Measurements from ENCODE around the gene DHX35.

GRCh38 chr20:39049684-39050554 is 87.8 kb downstream of the DHX35 start:
- TF ChIP-seq, protein P1, sequence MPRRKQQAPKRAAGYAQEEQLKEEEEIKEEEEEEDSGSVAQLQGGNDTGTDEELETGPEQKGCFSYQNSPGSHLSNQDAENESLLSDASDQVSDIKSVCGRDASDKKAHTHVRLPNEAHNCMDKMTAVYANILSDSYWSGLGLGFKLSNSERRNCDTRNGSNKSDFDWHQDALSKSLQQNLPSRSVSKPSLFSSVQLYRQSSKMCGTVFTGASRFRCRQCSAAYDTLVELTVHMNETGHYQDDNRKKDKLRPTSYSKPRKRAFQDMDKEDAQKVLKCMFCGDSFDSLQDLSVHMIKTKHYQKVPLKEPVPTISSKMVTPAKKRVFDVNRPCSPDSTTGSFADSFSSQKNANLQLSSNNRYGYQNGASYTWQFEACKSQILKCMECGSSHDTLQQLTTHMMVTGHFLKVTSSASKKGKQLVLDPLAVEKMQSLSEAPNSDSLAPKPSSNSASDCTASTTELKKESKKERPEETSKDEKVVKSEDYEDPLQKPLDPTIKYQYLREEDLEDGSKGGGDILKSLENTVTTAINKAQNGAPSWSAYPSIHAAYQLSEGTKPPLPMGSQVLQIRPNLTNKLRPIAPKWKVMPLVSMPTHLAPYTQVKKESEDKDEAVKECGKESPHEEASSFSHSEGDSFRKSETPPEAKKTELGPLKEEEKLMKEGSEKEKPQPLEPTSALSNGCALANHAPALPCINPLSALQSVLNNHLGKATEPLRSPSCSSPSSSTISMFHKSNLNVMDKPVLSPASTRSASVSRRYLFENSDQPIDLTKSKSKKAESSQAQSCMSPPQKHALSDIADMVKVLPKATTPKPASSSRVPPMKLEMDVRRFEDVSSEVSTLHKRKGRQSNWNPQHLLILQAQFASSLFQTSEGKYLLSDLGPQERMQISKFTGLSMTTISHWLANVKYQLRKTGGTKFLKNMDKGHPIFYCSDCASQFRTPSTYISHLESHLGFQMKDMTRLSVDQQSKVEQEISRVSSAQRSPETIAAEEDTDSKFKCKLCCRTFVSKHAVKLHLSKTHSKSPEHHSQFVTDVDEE (CRISPR knock-in tag; IDR thresholded peaks at IDR 0.05), result no peak
- TF ChIP-seq, protein P2, sequence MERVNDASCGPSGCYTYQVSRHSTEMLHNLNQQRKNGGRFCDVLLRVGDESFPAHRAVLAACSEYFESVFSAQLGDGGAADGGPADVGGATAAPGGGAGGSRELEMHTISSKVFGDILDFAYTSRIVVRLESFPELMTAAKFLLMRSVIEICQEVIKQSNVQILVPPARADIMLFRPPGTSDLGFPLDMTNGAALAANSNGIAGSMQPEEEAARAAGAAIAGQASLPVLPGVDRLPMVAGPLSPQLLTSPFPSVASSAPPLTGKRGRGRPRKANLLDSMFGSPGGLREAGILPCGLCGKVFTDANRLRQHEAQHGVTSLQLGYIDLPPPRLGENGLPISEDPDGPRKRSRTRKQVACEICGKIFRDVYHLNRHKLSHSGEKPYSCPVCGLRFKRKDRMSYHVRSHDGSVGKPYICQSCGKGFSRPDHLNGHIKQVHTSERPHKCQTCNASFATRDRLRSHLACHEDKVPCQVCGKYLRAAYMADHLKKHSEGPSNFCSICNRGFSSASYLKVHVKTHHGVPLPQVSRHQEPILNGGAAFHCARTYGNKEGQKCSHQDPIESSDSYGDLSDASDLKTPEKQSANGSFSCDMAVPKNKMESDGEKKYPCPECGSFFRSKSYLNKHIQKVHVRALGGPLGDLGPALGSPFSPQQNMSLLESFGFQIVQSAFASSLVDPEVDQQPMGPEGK (CRISPR knock-in tag; IDR thresholded peaks at IDR 0.05; ENCODE audit: borderline replicate concordance), result peak; percentile 34
- no peak for TF ChIP-seq CREB5 (CRISPR knock-in tag; IDR thresholded peaks at IDR 0.05; ENCODE audit: low read depth)
- TF ChIP-seq ZFP3 (CRISPR knock-in tag; IDR thresholded peaks at IDR 0.05), result 0 out of 2 replicates have a peak, but pooled peaks have one; percentile 23
- no peak for TF ChIP-seq ARNTL (CRISPR knock-in tag; IDR thresholded peaks at IDR 0.05; ENCODE audit: borderline replicate concordance, low read depth)
- no peak for TF ChIP-seq ESRRG (CRISPR knock-in tag; IDR thresholded peaks at IDR 0.05)
- no peak for TF ChIP-seq ZNF8 (CRISPR knock-in tag; IDR thresholded peaks at IDR 0.05)
- TF ChIP-seq ZFP30 (CRISPR knock-in tag; IDR thresholded peaks at IDR 0.05), result no peak
- TF ChIP-seq POU6F1 (CRISPR knock-in tag; IDR thresholded peaks at IDR 0.05; ENCODE audit: borderline replicate concordance, low read depth), result no peak
- no peak for TF ChIP-seq OSR1 (CRISPR knock-in tag; IDR thresholded peaks at IDR 0.05)
- no peak for TF ChIP-seq ISL1 (CRISPR knock-in tag; IDR thresholded peaks at IDR 0.05)
- no peak for TF ChIP-seq BACH2 (CRISPR knock-in tag; IDR thresholded peaks at IDR 0.05; ENCODE audit: borderline replicate concordance)
- no peak for TF ChIP-seq CSRNP3 (CRISPR knock-in tag; IDR thresholded peaks at IDR 0.05)
- TF ChIP-seq ZNF565 (CRISPR knock-in tag; conservative IDR thresholded peaks at IDR 0.05; ENCODE audit: low read depth), result no peak
